Neural progenitor cell (in vitro differentiated cells): ENCODE measurements around the gene RPL18. TPM values are rescaled to one million over a fixed set of nuclear protein-coding genes. Genes with fewer than 3 reads are reported as not detected.

Source experiments
- DNase-seq: peaks from one replicate; pipeline ENCODE4 v3.0.0-alpha.2; 2016; ENCODE audit warnings: low spot score
- H2AFZ ChIP-seq: fragments of 200-600 bp; sonication (generic); replicated peaks from 2 replicates; pipeline ENCODE4 v1.6.1; 2016; ENCODE audit warnings: antibody characterized with exemption
- H3F3A ChIP-seq: fragments of 200-600 bp; sonication (generic); 2 replicates; pipeline ENCODE4 v1.6.1; 2016; ENCODE audit warnings: antibody characterized with exemption, low read depth
- H3K27ac ChIP-seq: fragments of 200-600 bp; sonication (generic); 2 replicates; pipeline ENCODE4 v1.5.1; 2016; ENCODE audit warnings: mild to moderate bottlenecking
- H3K27me3 ChIP-seq: fragments of 200-600 bp; sonication (generic); 2 replicates; pipeline ENCODE4 v1.6.1; 2016; ENCODE audit warnings: mild to moderate bottlenecking, moderate library complexity
- H3K36me3 ChIP-seq: fragments of 200-600 bp; sonication (generic); 2 replicates; pipeline ENCODE4 v1.5.1; 2016
- H3K4me1 ChIP-seq: fragments of 200-600 bp; sonication (generic); 2 replicates; pipeline ENCODE4 v1.6.1; 2016; ENCODE audit warnings: mixed run types
- H3K4me2 ChIP-seq: fragments of 200-600 bp; sonication (generic); 2 replicates; pipeline ENCODE4 v1.6.1; 2016
- H3K4me3 ChIP-seq: fragments of 200-600 bp; sonication (generic); 2 replicates; pipeline ENCODE4 v1.5.1; 2016
- H3K79me2 ChIP-seq: fragments of 200-600 bp; sonication (generic); 2 replicates; pipeline ENCODE4 v1.6.1; 2016; ENCODE audit warnings: low read depth
- H3K9ac ChIP-seq: fragments of 200-600 bp; sonication (generic); 2 replicates; pipeline ENCODE4 v1.6.1; 2016
- H3K9me3 ChIP-seq: fragments of 200-600 bp; sonication (generic); 2 replicates; pipeline ENCODE4 v1.5.1; 2016; ENCODE audit warnings: low read depth
- H4K20me1 ChIP-seq: fragments of 200-600 bp; sonication (generic); 2 replicates; pipeline ENCODE4 v1.6.1; 2016; ENCODE audit warnings: low read depth
- H3K27ac Mint-ChIP-seq: 3 replicates; pipeline ENCODE4 v1.8.0; 2021; ENCODE audit warnings: mixed read lengths
- H3K27me3 Mint-ChIP-seq: 2 replicates; pipeline ENCODE4 v1.8.0; 2022; ENCODE audit warnings: low read depth, mild to moderate bottlenecking, inconsistent platforms, moderate library complexity, mixed read lengths; ENCODE audit not compliant: insufficient read depth
- H3K36me3 Mint-ChIP-seq: 3 replicates; pipeline ENCODE4 v1.8.0; 2021; ENCODE audit warnings: mixed read lengths
- H3K4me1 Mint-ChIP-seq: 3 replicates; pipeline ENCODE4 v1.8.0; 2021; ENCODE audit warnings: mixed read lengths
- H3K4me3 Mint-ChIP-seq: 3 replicates; pipeline ENCODE4 v1.8.0; 2021; ENCODE audit warnings: mild to moderate bottlenecking, moderate library complexity, mixed read lengths
- H3K9me3 Mint-ChIP-seq: 3 replicates; pipeline ENCODE4 v1.8.0; 2020; ENCODE audit warnings: mixed read lengths
- CTCF ChIP-seq: fragments of 200-600 bp; sonication (generic); IDR thresholded peaks from 2 replicates; pipeline ENCODE4 v1.5.1; 2017; ENCODE audit warnings: antibody characterized with exemption, mild to moderate bottlenecking
- EZH2 ChIP-seq: fragments of 200-600 bp; sonication (generic); IDR thresholded peaks from 2 replicates; pipeline ENCODE4 v1.6.1; 2017; ENCODE audit warnings: antibody characterized with exemption, mild to moderate bottlenecking, moderate library complexity
- EZH2phosphoT487 ChIP-seq: fragments of 200-600 bp; sonication (generic); IDR thresholded peaks from 2 replicates; pipeline ENCODE4 v1.6.1; 2017; ENCODE audit warnings: antibody characterized with exemption
- total RNA-seq: library from RNA; depleted of rRNA; stranded (reverse); fragments of >200 nt; gene quantifications from 2 replicates; pipeline ENCODE4 v1.2.3, GENCODE V29; 2015; ENCODE audit warnings: low replicate concordance

The RPL18 gene
- total RNA-seq, 1 donor from 2014 or later: 1,962 TPM

GRCh38 chr19:48624067-48624594 lies 5.2 kb upstream of the RPL18 start:
- peak overlapping the region; percentile 82 for H3K9ac ChIP-seq
- H3K9me3 Mint-ChIP-seq: no peaks in the 10 kb centered on the region
- no peaks in the 10 kb centered on the region for H3K36me3 ChIP-seq
- peaks cover 41% of the 10 kb centered on the region for H3K79me2 ChIP-seq
- no peaks in the 10 kb centered on the region for H3K36me3 Mint-ChIP-seq
- peak overlapping the region; percentile 85 for H3K27ac Mint-ChIP-seq
- peaks cover 18% of the 10 kb centered on the region for H4K20me1 ChIP-seq
- H3K27me3 ChIP-seq: no peaks in the 10 kb centered on the region
- H3K4me2 ChIP-seq: peak overlapping the region; percentile 93
- peaks cover 40% of the 10 kb centered on the region for H3K4me1 Mint-ChIP-seq
- no peak overlapping the region for H2AFZ ChIP-seq
- no peaks in the 10 kb centered on the region for H3K27me3 Mint-ChIP-seq
- H3K4me1 ChIP-seq: peaks cover 11% of the 10 kb centered on the region
- DNase-seq: peak; percentile 100
- TF ChIP-seq EZH2 (no peak), CTCF (no peak), EZH2phosphoT487 (no peak)
- no peaks in the 10 kb centered on the region for H3K9me3 ChIP-seq
- H3K4me3 Mint-ChIP-seq: peak overlapping the region; percentile 84
- peak overlapping the region; percentile 92 for H3K27ac ChIP-seq
- peaks cover 28% of the 10 kb centered on the region for H3F3A ChIP-seq
- peak overlapping the region; percentile 79 for H3K4me3 ChIP-seq

- peak; percentile 47 for DNase-seq
- peak overlapping the region; percentile 84 for H3K4me3 Mint-ChIP-seq
- TF ChIP-seq CTCF: no peak
- no peak for TF ChIP-seq EZH2phosphoT487
- TF ChIP-seq EZH2: no peak
- peaks cover 11% of the 10 kb centered on the region for H3K4me1 ChIP-seq
- peak overlapping the region; percentile 82 for H3K4me2 ChIP-seq
- no peaks in the 10 kb centered on the region for H3K9me3 ChIP-seq
- peaks cover 20% of the 10 kb centered on the region for H4K20me1 ChIP-seq
- peak overlapping the region; percentile 92 for H3K27ac ChIP-seq
- peaks cover 25% of the 10 kb centered on the region for H3F3A ChIP-seq
- H3K36me3 Mint-ChIP-seq: peaks cover 1% of the 10 kb centered on the region
- peak overlapping the region; percentile 26 for H2AFZ ChIP-seq
- peak overlapping the region; percentile 79 for H3K4me3 ChIP-seq
- H3K79me2 ChIP-seq: peaks cover 45% of the 10 kb centered on the region
- peaks cover 2% of the 10 kb centered on the region for H3K27me3 Mint-ChIP-seq
- H3K9me3 Mint-ChIP-seq: no peaks in the 10 kb centered on the region
- H3K4me1 Mint-ChIP-seq: peaks cover 42% of the 10 kb centered on the region
- peak overlapping the region; percentile 60 for H3K9ac ChIP-seq
- peak overlapping the region; percentile 85 for H3K27ac Mint-ChIP-seq
- H3K36me3 ChIP-seq: no peaks in the 10 kb centered on the region
- no peaks in the 10 kb centered on the region for H3K27me3 ChIP-seq
Measured at GRCh38 chr19:48623556-48624066, 4.6 kb upstream of the RPL18 start.

GRCh38 chr19:48619692-48620585 lies 961 bp upstream of the RPL18 start:
- Mint-ChIP-seq H3K27me3 (peaks cover 4% of the 10 kb centered on the region), H3K4me3 (peak overlapping the region; percentile 98), H3K4me1 (peaks cover 55% of the 10 kb centered on the region), H3K9me3 (no peaks in the 10 kb centered on the region), H3K27ac (peak overlapping the region; percentile 98), H3K36me3 (peaks cover 15% of the 10 kb centered on the region)
- peak overlapping the region; percentile 83 for H3K4me3 ChIP-seq
- no peak for DNase-seq
- H3K9ac ChIP-seq: peak overlapping the region; percentile 65
- H2AFZ ChIP-seq: peak overlapping the region; percentile 55
- peak overlapping the region; percentile 57 for H3K27ac ChIP-seq
- H3K79me2 ChIP-seq: peaks cover 60% of the 10 kb centered on the region
- H3K27me3 ChIP-seq: no peaks in the 10 kb centered on the region
- H4K20me1 ChIP-seq: peaks cover 43% of the 10 kb centered on the region
- TF ChIP-seq EZH2 (no peak), CTCF (no peak), EZH2phosphoT487 (no peak)
- H3K4me1 ChIP-seq: peaks cover 36% of the 10 kb centered on the region
- no peaks in the 10 kb centered on the region for H3K36me3 ChIP-seq
- peaks cover 56% of the 10 kb centered on the region for H3F3A ChIP-seq
- no peaks in the 10 kb centered on the region for H3K9me3 ChIP-seq
- peak overlapping the region; percentile 90 for H3K4me2 ChIP-seq
